PC-9 (cell line): ENCODE measurements around the gene HOXA4. TPM values are rescaled to one million over a fixed set of nuclear protein-coding genes. Genes with fewer than 3 reads are reported as not detected.

Experiments
- BruUV-seq: library from RNA; stranded (reverse); fragments of 400-500 nt; replicated peaks from 2 replicates; lab custom pipeline; 2021; lab: Mats Ljungman, UMichigan
- CTCF ChIA-PET: fragments of 300-600 bp; sonication (Branson Sonifier 250); formaldehyde crosslinking; loops from one replicate; lab custom pipeline; 2022; ENCODE audit warnings: antibody characterized with exemption; lab: Charles Lee
- POLR2A ChIA-PET: fragments of 300-600 bp; sonication (Branson Sonifier 250); formaldehyde crosslinking; loops from one replicate; lab custom pipeline; 2022; ENCODE audit warnings: antibody characterized with exemption; ENCODE audit not compliant: unreplicated experiment; lab: Charles Lee
- DNase-seq, 2 experiments: peaks; one replicate each; pipeline versions ENCODE4 v3.0.0 to v3.0.0-alpha.2; 2015 to 2022; ENCODE audit warnings: mixed read lengths in 1 of 2
- H2AFZ ChIP-seq: fragments of 200-600 bp; sonication (generic); 2 replicates; pipeline ENCODE4 v1.8.1; 2017; ENCODE audit warnings: antibody characterized with exemption
- H3F3A ChIP-seq: fragments of 200-600 bp; sonication (generic); 2 replicates; pipeline ENCODE4 v1.8.1; 2017; ENCODE audit warnings: antibody characterized with exemption, mild to moderate bottlenecking, low read depth; ENCODE audit not compliant: insufficient read depth
- H3K27ac ChIP-seq: fragments of 200-600 bp; sonication (generic); 2 replicates; pipeline ENCODE4 v1.6.1; 2016; ENCODE audit warnings: mixed run types
- H3K27me3 ChIP-seq: fragments of 200-600 bp; sonication (generic); 2 replicates; pipeline ENCODE4 v1.6.1; 2016; ENCODE audit warnings: low read depth, mixed run types; ENCODE audit not compliant: insufficient read depth
- H3K36me3 ChIP-seq: fragments of 200-600 bp; sonication (generic); 2 replicates; pipeline ENCODE4 v1.6.1; 2016; ENCODE audit warnings: low read depth, mixed run types
- H3K4me1 ChIP-seq: fragments of 200-600 bp; sonication (generic); replicated peaks from 2 replicates; pipeline ENCODE4 v1.6.1; 2016; ENCODE audit warnings: mixed run types; ENCODE audit not compliant: insufficient read depth
- H3K4me2 ChIP-seq: fragments of 200-600 bp; sonication (generic); 2 replicates; pipeline ENCODE4 v1.6.1; 2017; ENCODE audit warnings: mixed run types
- H3K4me3 ChIP-seq: fragments of 200-600 bp; sonication (generic); 2 replicates; pipeline ENCODE4 v1.6.1; 2016; ENCODE audit warnings: mixed run types
- H3K79me2 ChIP-seq: fragments of 200-600 bp; sonication (generic); 2 replicates; pipeline ENCODE4 v1.6.1; 2017; ENCODE audit warnings: low read depth, mixed run types
- H3K9me2 ChIP-seq: fragments of 200-600 bp; sonication (generic); 2 replicates; pipeline ENCODE4 v1.8.1; 2017; ENCODE audit warnings: mild to moderate bottlenecking; ENCODE audit not compliant: insufficient read depth
- H3K9me3 ChIP-seq: fragments of 200-600 bp; sonication (generic); 2 replicates; pipeline ENCODE4 v1.8.1; 2016; ENCODE audit warnings: low read depth; ENCODE audit not compliant: insufficient read depth
- H4K20me1 ChIP-seq: fragments of 200-600 bp; sonication (generic); 2 replicates; pipeline ENCODE4 v1.8.1; 2017; ENCODE audit not compliant: insufficient read depth
- CTCF ChIP-seq: fragments of 200-600 bp; sonication (generic); conservative IDR thresholded peaks from 2 replicates; pipeline ENCODE4 v1.6.1; 2017; ENCODE audit warnings: mixed run types, antibody characterized with exemption, mild to moderate bottlenecking, moderate library complexity
- EZH2 ChIP-seq: fragments of 200-600 bp; sonication (generic); IDR thresholded peaks from 2 replicates; pipeline ENCODE4 v1.8.0; 2017; ENCODE audit warnings: antibody characterized with exemption, low read depth
- intact Hi-C: fragments of 100-400 bp; cut with micrococcal nuclease; formaldehyde crosslinking; loops from one replicate; pipeline ENCODE4 v1.10.0; 2022; ENCODE audit not compliant: unreplicated experiment
- total RNA-seq: library from RNA; stranded (reverse); gene quantifications from 2 replicates; pipeline ENCODE4 v1.2.3, GENCODE V29; 2021

Gene HOXA4
- total RNA-seq, 1 experiment from 2014 or later: not detected

- peaks cover 74% of the 10 kb centered on the region for H3K79me2 ChIP-seq
- no peaks in the 10 kb centered on the region for H3K9me2 ChIP-seq
- 0 out of 2 replicates have a peak overlapping the region, but pooled peaks have one; percentile 4 for H3K27ac ChIP-seq
- no peak overlapping the region for H3K4me2 ChIP-seq
- no peaks in the 10 kb centered on the region for H3K9me3 ChIP-seq
- H3F3A ChIP-seq: peaks cover 53% of the 10 kb centered on the region
- H3K4me1 ChIP-seq: peaks cover 29% of the 10 kb centered on the region
- H3K36me3 ChIP-seq: peaks cover 41% of the 10 kb centered on the region
- no peaks in the 10 kb centered on the region for H3K27me3 ChIP-seq
- BruUV-seq: no TSS peak
- no peaks in the 10 kb centered on the region for H4K20me1 ChIP-seq
- no peak overlapping the region for H2AFZ ChIP-seq
- intact Hi-C loops: no loop called here
- POLR2A ChIA-PET: interaction anchor here (0.5 kb wide), 1 partner anchor 10 kb away, joined by 4 read pairs; no protein-coding TSS in a partner anchor
- no peak for DNase-seq
- TF ChIP-seq CTCF (no peak), EZH2 (no peak)
- no peak overlapping the region for H3K4me3 ChIP-seq
- CTCF ChIA-PET: interaction anchor here (0.5 kb wide), 1 partner anchor 60 kb away, joined by 4 read pairs; no protein-coding TSS in a partner anchor
These were observed 22.0 kb downstream of the HOXA4 start for GRCh38 chr7:27108390-27109127.

- Histone ChIP-seq H3K9me3 (no peaks in the 10 kb centered on the region), H3K4me2 (no peak overlapping the region), H3F3A (peaks cover 46% of the 10 kb centered on the region), H3K27me3 (no peaks in the 10 kb centered on the region), H3K79me2 (peaks cover 65% of the 10 kb centered on the region), H3K4me3 (no peak overlapping the region), H3K27ac (no peak overlapping the region), H3K9me2 (no peaks in the 10 kb centered on the region), H4K20me1 (no peaks in the 10 kb centered on the region), H3K36me3 (peaks cover 41% of the 10 kb centered on the region), H3K4me1 (peaks cover 29% of the 10 kb centered on the region), H2AFZ (no peak overlapping the region)
- no peak for DNase-seq
- TF ChIP-seq EZH2 (no peak), CTCF (no peak)
- BruUV-seq: no TSS peak
- ChIA-PET POLR2A (no interaction called here), CTCF (no interaction called here)
- intact Hi-C loops: no loop called here
These were observed 22.9 kb downstream of the HOXA4 start for GRCh38 chr7:27107391-27108381.

GRCh38 chr7:27106901-27107240 lies 23.7 kb downstream of the HOXA4 start:
- no peak overlapping the region for H3K27ac ChIP-seq
- POLR2A ChIA-PET: no interaction called here
- no peak overlapping the region for H3K4me2 ChIP-seq
- TF ChIP-seq CTCF (no peak), EZH2 (no peak)
- peaks cover 37% of the 10 kb centered on the region for H3F3A ChIP-seq
- no peaks in the 10 kb centered on the region for H4K20me1 ChIP-seq
- CTCF ChIA-PET: no interaction called here
- H3K36me3 ChIP-seq: peaks cover 34% of the 10 kb centered on the region
- no peaks in the 10 kb centered on the region for H3K9me2 ChIP-seq
- peaks cover 57% of the 10 kb centered on the region for H3K79me2 ChIP-seq
- H3K4me1 ChIP-seq: peaks cover 23% of the 10 kb centered on the region
- intact Hi-C loops: no loop called here
- H3K4me3 ChIP-seq: no peak overlapping the region
- no peak for DNase-seq
- no TSS peak for BruUV-seq
- no peak overlapping the region for H2AFZ ChIP-seq
- H3K9me3 ChIP-seq: no peaks in the 10 kb centered on the region
- no peaks in the 10 kb centered on the region for H3K27me3 ChIP-seq
